Lung microvascular endothelial cell (primary cell): ENCODE data around the gene PUS7. TPM values are rescaled to one million over a fixed set of nuclear protein-coding genes. Genes with fewer than 3 reads are reported as not detected.
"Not testable (repeated sequence)": the region's sequence is repeated elsewhere in the genome, so short reads cannot be mapped to it uniquely, and the experiment has no call there.

Source experiments
- DNase-seq, 2 donors: peaks; one replicate each; pipeline versions ENCODE4 v3.0.0 to v3.0.0-alpha.2; 2010; ENCODE audit warnings: low read depth in 2 of 2
- total RNA-seq: library from RNA; depleted of rRNA; stranded (reverse); fragments of >200 nt; gene quantifications from 2 replicates; pipeline ENCODE4 v1.2.1, GENCODE V29; 2014

The PUS7 gene
- total RNA-seq, 1 donor from 2014 or later = 23.0 TPM

DNA sequence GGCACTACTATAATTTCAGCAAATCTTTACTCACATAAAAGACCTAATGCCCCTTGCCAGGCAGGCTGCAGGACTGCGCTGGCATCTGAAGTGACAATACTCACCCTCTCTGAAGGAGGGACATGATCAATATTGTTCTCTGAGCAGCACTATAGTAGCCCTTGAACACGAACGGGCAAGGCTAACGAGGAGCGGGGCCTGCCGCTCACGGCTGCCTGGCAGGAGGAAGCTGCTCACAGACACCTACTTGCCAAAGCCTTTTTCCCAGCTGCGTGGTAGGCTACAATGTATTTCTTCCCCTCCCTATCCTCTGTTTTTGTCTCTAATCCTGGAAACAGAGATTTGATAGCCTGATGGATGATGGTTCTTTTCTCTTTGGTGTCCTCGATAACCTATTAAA is 19.9 kb downstream of the PUS7 start:
- no peak for DNase-seq

DNA sequence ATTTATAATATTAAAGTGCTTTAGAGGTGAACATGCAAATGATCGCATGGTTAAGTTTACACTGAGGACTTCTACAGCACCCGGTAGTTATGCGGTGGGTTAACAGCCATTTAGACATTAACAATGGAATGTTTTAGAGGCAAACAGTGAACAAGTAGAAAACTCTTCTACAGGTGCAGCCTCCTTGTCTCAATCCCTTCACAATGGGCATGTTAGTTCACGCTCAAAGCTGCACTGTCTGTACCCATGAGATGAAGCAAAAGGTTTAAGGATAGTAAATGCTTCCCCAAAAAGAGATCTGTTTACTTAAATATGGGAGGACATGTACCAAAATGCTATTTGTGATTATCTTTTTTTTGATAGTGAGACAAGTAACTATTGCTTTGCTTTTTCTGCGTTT is 25.1 kb downstream of the PUS7 start:
- DNase-seq = no peak

DNA sequence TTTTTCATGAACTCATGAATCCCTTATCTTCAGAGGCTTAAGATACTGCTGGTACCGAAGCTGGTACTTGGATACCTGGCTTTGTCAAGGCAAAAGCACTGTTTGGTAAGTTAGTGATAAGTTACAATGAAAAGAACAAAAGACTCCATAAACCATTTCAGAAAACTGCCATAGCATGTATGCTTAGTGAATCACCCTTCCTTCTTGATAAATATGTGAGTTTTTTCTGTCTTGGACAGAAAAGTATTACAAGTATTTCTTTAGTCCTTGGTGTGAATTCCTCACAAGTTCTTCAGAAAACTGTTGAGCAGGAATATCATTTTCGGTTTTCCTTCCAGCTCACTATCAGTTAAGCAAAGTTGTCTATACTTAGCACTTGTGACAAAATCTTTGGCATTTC is 25.6 kb downstream of the PUS7 start:
- peak in 1 of 2 donors; percentile 68 for DNase-seq

DNA sequence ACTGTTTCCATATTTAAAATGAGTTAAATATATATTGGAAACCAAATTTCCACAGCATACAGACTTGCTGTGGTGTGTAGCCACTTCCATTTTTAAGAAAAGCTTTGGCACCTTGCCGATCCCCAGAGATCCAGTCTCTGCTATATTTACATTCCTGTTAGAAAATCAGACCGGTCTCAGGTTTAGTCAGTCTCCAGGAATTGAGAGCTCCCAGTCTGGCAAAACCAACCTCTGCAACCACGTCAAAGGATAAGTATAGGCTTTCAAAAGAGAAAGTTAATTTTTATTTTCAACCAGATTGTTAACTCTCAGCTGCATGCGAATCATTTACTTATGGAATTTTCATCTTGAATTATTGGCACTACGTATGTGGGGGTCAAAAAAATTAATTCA is 28.2 kb downstream of the PUS7 start:
- peak in 1 of 2 donors; percentile 71 for DNase-seq

DNA sequence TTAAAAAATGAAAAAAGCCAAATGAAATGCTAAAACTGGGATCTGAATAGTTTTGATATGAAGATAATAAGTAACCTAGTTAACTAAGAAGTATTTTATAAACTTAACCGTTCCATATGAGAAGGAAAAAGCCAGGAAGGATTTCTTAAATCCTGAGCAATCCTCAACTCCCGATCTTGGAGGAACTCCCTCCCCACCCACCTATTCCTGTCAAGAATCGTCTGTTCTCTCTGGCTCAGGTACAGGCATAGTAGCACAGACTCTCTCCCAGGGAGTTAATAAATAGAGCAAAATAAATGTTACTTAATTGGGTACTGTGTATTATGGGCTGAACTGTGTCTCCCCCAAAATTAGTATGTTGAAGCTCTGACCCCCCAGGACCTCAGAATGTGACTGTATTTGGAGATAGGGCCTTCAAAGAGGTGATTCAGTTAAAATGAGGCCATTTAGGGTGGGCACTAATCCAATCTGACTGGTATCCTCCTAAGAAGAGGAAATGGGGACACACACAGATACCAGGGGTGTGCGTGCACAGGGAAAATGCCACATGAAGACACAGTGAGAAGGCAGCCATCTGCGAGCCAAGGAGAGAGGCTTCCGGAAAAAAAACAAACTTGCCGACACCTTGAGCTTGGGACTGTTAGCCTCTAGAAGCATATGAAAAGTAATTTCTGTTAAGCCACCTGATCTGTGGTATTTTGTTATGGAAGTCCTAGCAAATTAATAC is 28.7 kb downstream of the PUS7 start:
- peak in 1 of 2 donors; percentile 43 for DNase-seq

DNA sequence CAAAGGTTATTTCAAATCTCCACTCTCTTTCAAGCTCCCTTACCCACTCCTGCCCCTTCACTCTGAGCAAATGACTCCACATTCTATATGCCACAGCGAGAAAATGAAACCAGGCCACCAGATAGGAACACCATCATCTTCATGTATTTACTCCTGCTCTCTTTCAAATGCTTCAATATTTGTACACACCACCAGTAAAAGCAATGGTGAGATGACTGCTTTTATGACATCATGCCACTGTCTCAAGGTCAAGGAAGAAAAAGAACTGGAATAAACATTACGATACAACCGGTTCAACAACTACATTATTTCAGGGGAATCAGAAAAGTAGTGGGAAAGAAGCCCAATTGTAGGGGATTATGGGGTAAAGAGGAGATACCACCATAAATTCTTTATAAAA is 32.7 kb downstream of the PUS7 start:
- no peak for DNase-seq

DNA sequence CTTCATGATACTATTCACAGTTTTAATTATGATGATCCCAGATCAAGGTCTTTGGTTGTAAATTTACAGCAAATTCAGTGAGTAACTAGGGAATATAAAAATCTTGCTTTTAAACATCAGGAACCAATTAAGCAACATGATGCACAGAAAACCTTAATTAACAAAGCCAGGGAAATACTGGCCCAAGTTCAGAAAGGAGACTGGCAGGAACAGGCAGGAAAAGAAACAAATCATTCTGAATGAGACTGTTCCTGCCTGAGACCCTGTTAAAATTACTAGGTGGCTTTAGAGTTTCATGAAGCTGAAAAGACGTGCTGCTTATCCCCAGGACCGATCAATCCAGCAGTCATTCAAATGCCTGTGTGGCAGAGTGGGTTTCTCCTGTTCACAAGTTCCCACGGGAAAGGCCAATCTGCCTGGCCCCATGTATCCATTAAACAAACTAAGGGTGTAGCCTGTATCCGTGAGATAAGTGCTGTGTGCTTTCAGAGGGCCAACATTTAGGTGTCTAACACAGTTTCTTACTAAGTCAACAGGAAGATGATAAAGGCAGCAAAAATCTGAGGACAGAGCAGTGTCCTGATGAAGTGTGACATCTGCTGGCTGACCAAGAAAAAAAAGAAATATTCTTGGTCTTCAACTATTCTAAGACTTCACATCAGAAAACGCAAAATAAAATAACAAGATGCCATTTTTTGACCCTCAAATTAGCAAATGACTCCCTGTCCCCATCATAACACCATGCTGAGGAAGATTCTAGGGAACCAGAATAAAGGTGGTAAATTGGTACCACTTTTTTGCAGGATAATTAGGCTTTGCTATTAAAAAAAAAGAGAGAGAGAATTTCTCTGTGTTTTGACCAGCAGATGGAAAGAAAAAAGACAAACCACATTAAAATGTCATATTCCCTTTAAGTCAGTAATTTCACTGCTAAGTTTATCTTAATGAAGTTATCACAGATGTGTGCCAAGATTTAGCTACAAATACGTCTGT is 34.2 kb downstream of the PUS7 start:
- DNase-seq = peak; percentile 99

DNA sequence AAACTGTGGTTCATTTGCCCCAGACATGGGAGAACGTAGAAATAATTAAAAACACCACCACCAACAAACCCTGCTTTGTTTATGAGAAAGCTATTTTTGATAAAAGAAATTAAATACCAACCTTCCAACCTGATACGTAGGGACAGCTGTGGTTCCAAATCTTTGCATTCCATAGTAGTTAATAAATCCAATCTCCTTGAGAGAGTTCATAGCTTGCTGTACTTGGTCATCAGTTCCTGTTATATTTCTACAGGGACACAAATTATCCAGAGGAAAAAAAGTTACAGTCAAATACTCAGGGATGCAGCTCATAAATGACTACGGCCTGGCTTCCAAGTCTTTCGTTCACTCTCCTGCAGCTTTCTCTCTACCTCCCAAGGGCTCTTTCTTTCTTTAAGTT is 41.1 kb downstream of the PUS7 start:
- DNase-seq = peak in 1 of 2 donors; percentile 17

DNA sequence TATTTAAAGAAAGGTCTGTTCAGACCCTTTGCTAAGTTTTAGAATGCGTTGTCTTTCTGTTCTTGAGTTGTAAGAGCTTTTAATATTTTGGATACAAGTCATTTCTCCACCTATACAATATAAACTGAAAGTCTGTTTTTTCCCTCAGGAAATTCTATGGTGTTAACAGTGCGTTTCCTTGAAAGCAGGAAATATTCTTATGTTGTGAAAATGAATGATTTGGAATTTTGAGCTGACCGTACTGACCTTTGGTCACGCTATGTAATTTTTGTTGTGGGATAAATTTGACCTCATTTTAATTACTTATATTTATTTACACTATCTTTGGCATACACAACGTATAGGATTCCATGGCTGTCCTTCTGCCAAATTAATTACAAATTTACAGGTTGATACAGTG is 43.5 kb downstream of the PUS7 start:
- DNase-seq = peak; percentile 67 to 69

DNA sequence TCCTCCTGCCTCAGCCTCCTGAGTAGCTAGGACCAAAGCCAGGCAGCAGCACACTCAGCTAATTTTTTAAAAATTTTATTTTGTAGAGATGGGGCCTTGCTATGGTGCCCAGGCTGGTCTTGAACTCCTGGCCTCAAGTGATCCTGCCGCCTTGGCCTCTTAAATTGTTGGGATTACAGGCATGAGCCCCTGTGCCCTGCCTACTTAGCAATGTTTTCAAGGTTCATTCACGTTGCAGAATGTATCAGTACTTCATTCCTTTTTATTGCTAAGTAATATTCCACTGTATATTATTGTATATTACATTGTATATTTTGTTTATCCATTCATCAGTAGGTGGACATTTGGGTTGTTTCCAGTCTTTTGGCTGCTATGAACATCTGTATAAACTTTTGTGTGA is 44.2 kb downstream of the PUS7 start:
- DNase-seq = no peak

DNA sequence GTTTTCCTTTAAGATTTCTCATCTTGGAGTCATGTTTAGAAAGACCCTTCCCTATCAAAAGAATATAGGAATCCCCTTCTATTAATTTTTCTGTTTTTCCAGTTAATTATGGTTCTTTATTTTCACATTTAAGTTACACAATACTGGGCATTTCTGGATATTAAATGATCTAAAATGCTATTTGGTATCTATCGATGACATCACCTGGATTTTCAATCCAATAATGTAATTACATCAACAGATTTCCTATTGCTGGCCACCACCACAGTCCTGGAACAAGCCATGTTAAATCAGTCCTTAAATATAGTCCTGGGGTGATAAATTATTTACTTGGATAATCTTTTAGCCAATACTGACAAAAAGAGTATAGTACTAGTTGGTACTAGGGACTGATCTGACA is 48.0 kb downstream of the PUS7 start:
- no peak for DNase-seq

DNA sequence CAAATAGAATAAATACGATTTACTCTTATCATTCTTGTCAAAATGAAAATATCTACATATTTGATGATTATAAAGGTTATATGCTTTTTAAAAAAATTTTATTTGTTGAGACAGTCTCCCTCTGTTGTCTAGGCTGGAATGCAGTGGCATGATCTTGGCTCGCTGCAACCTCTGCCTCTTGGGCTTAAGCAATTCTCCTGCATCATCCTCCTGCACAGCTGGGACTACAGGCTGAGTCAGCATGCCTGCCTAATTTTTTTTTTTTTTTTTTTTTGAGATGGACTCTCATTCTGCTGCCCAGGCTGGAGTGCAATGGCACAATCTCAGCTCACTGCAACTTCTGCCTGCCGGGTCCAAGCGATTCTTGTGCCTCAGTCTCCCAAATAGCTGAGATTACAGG is 48.9 kb downstream of the PUS7 start:
- peak in 1 of 2 donors; percentile 26 for DNase-seq

DNA sequence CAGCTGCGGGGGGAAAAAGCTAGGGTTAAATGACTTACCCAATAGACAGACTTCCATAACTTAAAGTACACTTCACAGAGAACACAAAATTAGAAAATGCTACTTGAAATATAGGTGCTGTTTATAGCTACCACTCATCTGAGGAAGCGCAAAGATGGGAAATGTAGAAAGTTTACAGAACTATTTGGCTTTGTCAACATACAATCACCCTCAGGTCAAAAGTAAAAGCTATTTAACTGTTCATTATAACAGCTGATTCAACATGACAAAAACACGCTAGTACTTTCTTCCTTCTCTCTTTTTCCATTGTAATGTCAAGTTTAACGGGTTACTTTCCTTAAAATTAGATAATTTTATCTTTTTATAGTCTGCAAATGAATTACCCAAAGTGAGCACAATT is 51.2 kb downstream of the PUS7 start:
- DNase-seq = no peak

DNA sequence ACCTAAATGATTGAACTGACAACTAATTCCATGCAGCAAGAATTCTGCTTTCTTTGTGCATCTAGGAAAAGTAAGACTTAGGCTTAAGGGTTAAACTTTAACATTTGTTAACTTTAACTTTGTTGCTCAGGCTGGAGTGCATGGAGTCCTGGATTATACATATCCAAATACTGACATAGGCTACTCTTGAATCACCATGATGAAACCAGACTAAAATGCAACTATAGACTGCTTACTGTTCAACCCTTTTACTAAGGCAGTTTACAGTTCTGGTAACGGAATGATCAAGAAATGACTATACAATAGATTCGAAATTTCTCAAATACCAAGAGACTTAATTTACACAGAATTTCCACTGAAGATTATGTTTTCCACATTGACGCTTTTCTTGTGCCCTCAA is 52.0 kb downstream of the PUS7 start:
- no peak for DNase-seq

DNA sequence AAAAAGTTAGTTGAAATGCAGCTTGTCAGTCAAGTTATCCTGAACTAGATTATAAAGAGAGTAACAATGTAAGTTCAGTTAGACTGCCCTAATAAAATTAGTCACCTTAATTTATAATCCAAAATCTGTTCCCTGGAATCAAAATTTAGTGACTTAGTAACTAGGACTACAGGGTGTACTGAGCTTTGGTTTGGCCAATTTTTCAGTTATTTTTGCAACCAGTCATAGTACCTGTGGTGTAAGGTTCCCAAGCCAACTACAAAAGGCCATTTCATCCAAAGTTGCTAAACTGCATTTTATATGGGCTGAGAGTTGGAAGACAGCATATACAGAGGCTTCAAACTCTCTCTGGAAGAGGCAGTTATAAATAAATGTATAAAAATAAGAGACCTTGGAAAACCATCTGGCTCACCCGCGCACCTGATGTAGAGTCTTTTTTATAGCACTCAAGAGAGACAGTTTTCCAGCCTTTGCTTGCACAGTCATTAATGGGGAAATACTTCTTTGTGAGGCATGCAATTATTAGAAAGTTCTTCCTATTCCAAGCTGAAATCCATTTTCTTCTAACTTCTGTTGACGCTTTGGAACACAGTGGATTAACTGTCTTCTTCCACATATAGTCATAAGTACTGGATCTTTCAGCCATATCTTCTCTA is 59.2 kb downstream of the PUS7 start:
- DNase-seq = no peak

DNA sequence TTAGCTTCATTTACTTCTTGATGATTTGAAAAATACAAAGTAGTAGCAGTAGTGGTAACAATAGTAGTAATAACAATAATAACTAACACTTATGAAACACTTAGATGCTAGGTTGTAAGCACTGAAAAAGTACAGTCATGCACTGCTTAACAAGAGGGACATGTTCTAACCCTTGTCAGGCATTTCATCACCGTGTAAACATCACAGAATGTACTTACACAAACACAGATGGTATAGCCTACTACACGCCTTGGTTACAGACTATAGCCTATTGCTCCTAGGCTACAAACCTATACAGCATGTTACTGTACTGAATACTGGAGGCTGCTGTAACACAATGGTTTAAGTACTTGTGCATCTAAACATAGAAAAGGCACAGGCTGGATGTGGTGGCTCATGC is 60.6 kb downstream of the PUS7 start:
- no peak for DNase-seq

DNA sequence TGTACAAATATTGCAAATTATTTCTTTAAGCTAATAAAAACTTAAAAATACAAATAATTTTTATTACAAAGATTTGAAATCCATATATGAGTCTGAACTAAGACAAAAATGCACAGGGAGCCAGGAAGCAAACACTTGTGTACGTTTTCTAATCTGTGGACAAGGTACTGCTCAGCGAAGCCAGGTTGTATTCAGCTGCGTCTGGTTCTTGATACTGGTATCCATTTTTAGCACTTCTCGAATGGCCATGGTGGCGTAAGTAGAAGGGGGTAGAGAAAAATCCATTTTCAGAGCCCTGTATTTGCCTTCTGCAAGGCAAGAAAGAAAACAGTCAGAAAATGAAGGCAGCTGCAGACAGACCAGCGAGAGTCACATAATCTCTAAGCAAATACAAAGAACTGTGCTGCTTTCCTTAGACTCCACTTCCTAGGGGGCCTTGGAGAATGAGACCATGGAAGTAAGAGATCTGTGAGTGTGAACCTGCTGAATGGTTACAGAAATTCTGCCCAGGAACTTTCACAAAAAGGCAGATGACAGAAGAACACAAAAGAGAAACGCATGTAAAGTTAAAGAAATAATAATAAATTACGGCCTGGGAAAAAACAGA is 64.3 kb downstream of the PUS7 start:
- DNase-seq = no peak

DNA sequence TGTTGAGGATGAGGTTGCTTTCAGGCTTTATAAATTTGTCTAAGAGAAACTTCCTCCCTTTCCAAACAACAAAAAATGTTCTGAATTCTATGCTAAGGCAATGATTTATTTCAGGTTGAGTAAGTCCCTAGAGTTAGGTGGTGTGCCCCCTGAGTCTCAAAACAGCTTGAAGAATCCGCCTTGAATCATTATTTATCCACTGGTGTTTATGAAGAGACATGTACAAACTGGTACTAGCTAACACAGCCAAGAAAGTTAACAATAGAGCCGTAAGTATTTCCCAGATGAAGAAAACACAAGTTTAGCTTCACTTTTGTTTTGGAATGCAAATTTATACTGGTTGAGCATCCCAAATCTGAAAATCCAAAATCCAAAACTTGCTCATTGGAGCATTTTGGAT is 67.2 kb downstream of the PUS7 start:
- DNase-seq = no peak

DNA sequence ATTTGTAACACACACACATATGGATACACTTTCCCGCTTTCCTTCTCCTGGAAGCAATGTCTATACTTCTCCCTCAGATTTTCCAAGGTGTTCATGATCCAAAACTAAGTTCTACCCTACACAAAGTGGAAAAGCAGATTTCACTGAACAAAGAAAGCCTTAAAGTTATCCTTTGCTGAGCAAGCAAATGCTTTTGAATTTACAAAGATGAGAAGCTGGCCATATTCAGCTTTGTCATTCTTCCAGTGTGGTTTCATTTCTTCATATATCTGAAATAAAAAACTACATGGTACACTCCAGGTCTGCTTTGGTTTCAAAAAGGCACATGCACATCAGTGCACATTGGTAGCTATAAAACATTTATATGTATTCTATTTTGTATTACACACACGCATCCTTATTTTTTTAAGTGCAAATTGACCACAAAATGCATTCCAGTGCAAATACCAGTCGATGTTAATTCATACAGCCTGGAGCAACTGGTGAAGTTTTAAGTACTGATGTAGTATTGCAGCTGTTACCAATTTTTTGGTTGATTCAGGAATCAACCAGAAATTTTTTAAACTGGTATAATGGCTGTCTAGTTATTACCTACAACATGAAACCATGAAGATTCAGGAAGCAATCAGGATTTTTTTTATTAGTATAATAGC is 67.8 kb downstream of the PUS7 start:
- no peak for DNase-seq

DNA sequence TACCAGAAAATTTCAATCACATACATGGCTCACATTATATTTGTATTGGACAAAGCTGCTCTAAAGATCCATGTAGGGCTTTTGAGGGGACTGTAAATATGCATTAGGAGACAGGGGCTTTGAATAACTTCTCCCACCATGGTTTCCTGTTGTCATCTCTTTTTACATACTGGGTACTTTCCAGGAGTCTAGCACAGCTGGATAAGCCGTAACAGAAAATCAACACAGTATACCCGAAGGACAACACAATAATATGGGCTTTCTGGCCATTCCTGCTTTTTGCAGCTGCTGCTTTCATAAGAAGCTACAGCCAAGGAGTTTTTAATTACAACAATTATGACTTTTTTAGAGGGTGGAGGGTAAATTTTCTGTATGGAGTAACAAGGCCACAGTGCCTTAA is 70.0 kb downstream of the PUS7 start:
- DNase-seq = no peak

DNA sequence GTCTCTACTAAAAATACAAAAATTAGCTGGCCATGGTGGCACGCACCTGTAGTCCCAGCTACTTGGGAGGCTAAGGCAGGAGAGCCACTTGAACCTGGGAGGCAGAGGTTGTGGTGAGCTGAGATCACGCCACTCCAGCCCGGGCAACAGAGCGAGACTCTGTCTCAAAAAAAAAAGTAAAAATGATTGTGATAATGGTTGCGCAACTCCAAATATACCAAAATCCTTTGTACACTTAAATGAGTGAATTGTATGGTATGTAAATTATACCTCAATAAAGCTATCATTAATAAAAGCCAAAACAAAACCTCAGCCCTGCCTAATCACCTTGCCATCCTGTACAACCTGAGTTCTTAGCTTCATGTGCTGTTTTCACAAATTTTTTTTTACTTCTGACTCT is 71.2 kb downstream of the PUS7 start:
- not testable (repeated sequence) for DNase-seq
